Fibroblast of lung (primary cell): ENCODE results near the gene RNF145. TPM values are rescaled to one million over a fixed set of nuclear protein-coding genes. Genes with fewer than 3 reads are reported as not detected.

Experiments used
- DNase-seq, 2 donors: peaks; one replicate each; pipeline versions ENCODE4 v3.0.0 to v3.0.0-alpha.2; 2010; ENCODE audit warnings: low read depth in 2 of 2
- H2AFZ ChIP-seq: 2 replicates; pipeline ENCODE4 v1.5.1; 2012; ENCODE audit warnings: low read length, control low read depth, inconsistent platforms
- H3K27ac ChIP-seq: 2 replicates; pipeline ENCODE4 v1.5.1; 2011; ENCODE audit warnings: low read length, control low read depth; ENCODE audit not compliant: insufficient read depth
- H3K27me3 ChIP-seq: 2 replicates; pipeline ENCODE4 v1.5.1; 2011; ENCODE audit warnings: mild to moderate bottlenecking, low read length; ENCODE audit not compliant: control insufficient read depth, insufficient read depth
- H3K36me3 ChIP-seq: 2 replicates; pipeline ENCODE4 v1.5.1; 2011; ENCODE audit warnings: low read length; ENCODE audit not compliant: control insufficient read depth, insufficient read depth
- H3K4me1 ChIP-seq: 2 replicates; pipeline ENCODE4 v1.5.1; 2011; ENCODE audit warnings: low read length; ENCODE audit not compliant: control insufficient read depth, insufficient read depth; ENCODE audit errors: extremely low read depth
- H3K4me2 ChIP-seq: 2 replicates; pipeline ENCODE4 v1.5.1; 2011; ENCODE audit warnings: low read length, control low read depth; ENCODE audit not compliant: insufficient read depth; ENCODE audit errors: extremely low read depth
- H3K4me3 ChIP-seq, 4 experiments: fragments of 200-600 bp in 1 of 4; sonication (generic) in 1 of 4; replicated peaks in 1 of 4; 2 replicates each; pipeline ENCODE4 v1.5.1; 2011 to 2016; ENCODE audit warnings: low read length in 4 of 4, low read depth in 3 of 4, mild to moderate bottlenecking in 3 of 4, control low read depth in 2 of 4, inconsistent platforms in 1 of 4, mixed read lengths in 1 of 4; ENCODE audit not compliant: insufficient read depth in 1 of 4; ENCODE audit errors: control extremely low read depth in 1 of 4
- H3K79me2 ChIP-seq: 2 replicates; pipeline ENCODE4 v1.5.1; 2012; ENCODE audit warnings: mild to moderate bottlenecking, low read length, inconsistent platforms; ENCODE audit not compliant: control insufficient read depth, insufficient read depth
- H3K9ac ChIP-seq: 2 replicates; pipeline ENCODE4 v1.5.1; 2011; ENCODE audit warnings: mild to moderate bottlenecking, low read length, control low read depth; ENCODE audit not compliant: insufficient read depth
- H3K9me3 ChIP-seq: 2 replicates; pipeline ENCODE4 v1.5.1; 2012; ENCODE audit warnings: low read depth, low read length; ENCODE audit not compliant: control insufficient read depth, insufficient read depth
- H4K20me1 ChIP-seq: 2 replicates; pipeline ENCODE4 v1.5.1; 2011; ENCODE audit warnings: low read length; ENCODE audit not compliant: control insufficient read depth, insufficient read depth; ENCODE audit errors: extremely low read depth
- CTCF ChIP-seq, 2 donors: IDR thresholded peaks in 1 of 2; conservative IDR thresholded peaks in 1 of 2; 1 replicate in 1 of 2; 2 replicates in 1 of 2; pipeline ENCODE4 v1.5.1; 2011 to 2012; ENCODE audit warnings: low read length in 2 of 2, control low read depth in 1 of 2, inconsistent platforms in 1 of 2, low read depth in 1 of 2, mild to moderate bottlenecking in 1 of 2
- EZH2 ChIP-seq: IDR thresholded peaks from 2 replicates; pipeline ENCODE4 v1.5.1; 2012; ENCODE audit warnings: low read length, control low read depth, mild to moderate bottlenecking; ENCODE audit errors: missing control alignments
- polyA plus RNA-seq, 2 donors: library from polyadenylated mRNA; depleted of rRNA in 1 of 2; stranded (reverse) in 1 of 2; unstranded in 1 of 2; fragments of >200 nt; gene quantifications; 2 replicates each; pipeline ENCODE4 v1.2.1, GENCODE V29; 2011 to 2012; ENCODE audit warnings: missing spikeins in 1 of 2
- total RNA-seq: library from RNA; depleted of rRNA; stranded (reverse); fragments of >200 nt; gene quantifications from 2 replicates; pipeline ENCODE4 v1.2.1, GENCODE V29; 2014

Gene RNF145
- total and polyA plus RNA-seq, 2 donors (not counting 1 experiment from before 2014, with no cell fraction given) = 54.2 to 75.0 TPM

GRCh38 chr5:159123700-159124099 is 85.7 kb downstream of the RNF145 start:
- Histone ChIP-seq H3K4me1 (no peaks in the 10 kb centered on the region), H3K9me3 (no peaks in the 10 kb centered on the region), H3K4me3 (no peak overlapping the region), H3K27ac (no peak overlapping the region), H3K9ac (no peak overlapping the region), H3K4me2 (no peak overlapping the region), H3K36me3 (no peaks in the 10 kb centered on the region), H3K27me3 (no peaks in the 10 kb centered on the region), H3K79me2 (no peaks in the 10 kb centered on the region), H2AFZ (no peak overlapping the region), H4K20me1 (no peaks in the 10 kb centered on the region)
- no peak for DNase-seq
- no peak for TF ChIP-seq EZH2
- no peak for TF ChIP-seq CTCF (conservative IDR thresholded peaks at IDR 0.05 in 1 of 2, IDR thresholded peaks at IDR 0.05 in 1 of 2; ENCODE audit: low read depth in 1 of 2, low read length in 2 of 2)

GRCh38 chr5:159123189-159123588 is 86.2 kb downstream of the RNF145 start:
- Histone ChIP-seq H2AFZ (no peak overlapping the region), H3K4me2 (no peak overlapping the region), H3K9me3 (no peaks in the 10 kb centered on the region), H3K27me3 (no peaks in the 10 kb centered on the region), H3K27ac (no peak overlapping the region), H4K20me1 (no peaks in the 10 kb centered on the region), H3K4me3 (no peak overlapping the region), H3K79me2 (no peaks in the 10 kb centered on the region), H3K36me3 (no peaks in the 10 kb centered on the region), H3K9ac (no peak overlapping the region), H3K4me1 (no peaks in the 10 kb centered on the region)
- TF ChIP-seq CTCF (conservative IDR thresholded peaks at IDR 0.05 in 1 of 2, IDR thresholded peaks at IDR 0.05 in 1 of 2; ENCODE audit: low read depth in 1 of 2, low read length in 2 of 2) (no peak), EZH2 (no peak)
- DNase-seq = no peak

GRCh38 chr5:159121061-159121460 is 88.3 kb downstream of the RNF145 start:
- no peak overlapping the region for H3K9ac ChIP-seq
- H2AFZ ChIP-seq = no peak overlapping the region
- H3K4me3 ChIP-seq = no peak overlapping the region
- H3K27me3 ChIP-seq = no peaks in the 10 kb centered on the region
- H3K4me1 ChIP-seq = no peaks in the 10 kb centered on the region
- H3K4me2 ChIP-seq = no peak overlapping the region
- DNase-seq = no peak
- no peaks in the 10 kb centered on the region for H4K20me1 ChIP-seq
- H3K36me3 ChIP-seq = no peaks in the 10 kb centered on the region
- no peaks in the 10 kb centered on the region for H3K79me2 ChIP-seq
- no peak for TF ChIP-seq CTCF (conservative IDR thresholded peaks at IDR 0.05 in 1 of 2, IDR thresholded peaks at IDR 0.05 in 1 of 2; ENCODE audit: low read depth in 1 of 2, low read length in 2 of 2)
- TF ChIP-seq EZH2 = no peak
- no peak overlapping the region for H3K27ac ChIP-seq
- H3K9me3 ChIP-seq = no peaks in the 10 kb centered on the region
